ENCODE measurements around the gene LSR. TPM values are rescaled to one million over a fixed set of nuclear protein-coding genes. Genes with fewer than 3 reads are reported as not detected.

LSR gene
- polyA plus RNA-seq, 1 donor (not counting 4 experiments of a cell fraction or from before 2014, with no cell fraction given), result 51.3 TPM

DNA sequence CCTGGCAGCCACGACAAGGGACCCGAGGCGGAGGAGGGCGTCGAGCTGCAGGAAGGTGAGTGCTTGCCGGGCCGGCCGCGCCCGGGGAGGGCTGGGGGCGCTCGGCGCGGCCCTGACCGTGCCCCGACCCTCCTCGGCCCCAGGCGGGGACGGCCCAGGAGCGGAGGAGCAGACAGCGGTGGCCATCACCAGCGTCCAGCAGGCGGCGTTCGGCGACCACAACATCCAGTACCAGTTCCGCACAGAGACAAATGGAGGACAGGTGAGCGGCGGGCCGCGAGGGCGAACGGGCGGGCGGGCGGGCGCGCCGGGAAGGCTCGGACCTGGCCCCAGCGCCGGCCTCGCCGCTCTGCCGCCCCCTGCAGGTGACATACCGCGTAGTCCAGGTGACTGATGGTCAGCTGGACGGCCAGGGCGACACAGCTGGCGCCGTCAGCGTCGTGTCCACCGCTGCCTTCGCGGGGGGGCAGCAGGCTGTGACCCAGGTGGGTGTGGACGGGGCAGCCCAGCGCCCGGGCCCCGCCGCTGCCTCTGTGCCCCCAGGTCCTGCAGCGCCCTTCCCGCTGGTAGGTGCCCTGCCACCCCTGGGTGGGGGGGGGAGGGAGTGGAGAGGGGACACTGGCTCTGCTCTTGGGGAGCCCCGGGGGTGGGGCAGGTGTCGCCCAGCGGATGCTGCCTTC is 20.8 kb downstream of the LSR start:
- peak overlapping the region; percentile 49 for H2AFZ ChIP-seq (ENCODE audit: control insufficient read depth, low read length)
- FAIRE-seq, result no peak
- TF ChIP-seq EZH2 (IDR thresholded peaks at IDR 0.05; ENCODE audit: low read length) (no peak), CTCF (optimal IDR thresholded peaks at IDR 0.05 in 1 of 3, IDR thresholded peaks at IDR 0.05 in 1 of 3, conservative IDR thresholded peaks at IDR 0.05 in 1 of 3; ENCODE audit: extremely low read depth in 1 of 3, insufficient read depth in 2 of 3, low read length in 3 of 3) (peak in 2 of 3 experiments; percentile 61 to 74)

DNA sequence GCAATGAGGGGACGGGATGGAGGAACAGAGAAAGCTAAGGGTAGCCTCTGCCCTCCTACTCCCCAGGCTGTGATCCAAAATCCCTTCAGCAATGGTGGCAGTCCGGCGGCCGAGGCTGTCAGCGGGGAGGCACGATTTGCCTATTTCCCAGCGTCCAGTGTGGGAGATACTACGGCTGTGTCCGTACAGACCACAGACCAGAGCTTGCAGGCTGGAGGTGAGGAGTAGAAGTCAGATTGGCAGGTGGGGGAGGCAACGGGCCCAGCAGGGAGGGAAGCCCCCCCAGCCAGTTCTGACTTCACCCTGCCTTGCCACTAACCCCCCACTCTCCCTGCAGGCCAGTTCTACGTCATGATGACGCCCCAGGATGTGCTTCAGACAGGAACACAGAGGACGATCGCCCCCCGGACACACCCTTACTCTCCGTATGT is 21.6 kb downstream of the LSR start:
- no peak for TF ChIP-seq EZH2 (IDR thresholded peaks at IDR 0.05; ENCODE audit: low read length)
- no peak for TF ChIP-seq CTCF (optimal IDR thresholded peaks at IDR 0.05 in 1 of 3, IDR thresholded peaks at IDR 0.05 in 1 of 3, conservative IDR thresholded peaks at IDR 0.05 in 1 of 3; ENCODE audit: extremely low read depth in 1 of 3, insufficient read depth in 2 of 3, low read length in 3 of 3)
- no peak overlapping the region for H3K9ac ChIP-seq (ENCODE audit: control insufficient read depth, extremely low read depth, insufficient read depth, low read length)
- dilution Hi-C loops (cut with MboI; ENCODE audit: extremely low pct_ligation_motif_present, low sequenced_read_pairs), result no loop called here
- H3K27me3 ChIP-seq (ENCODE audit: control insufficient read depth, extremely low read depth, insufficient read depth, low read length), result no peaks in the 10 kb centered on the region
- H3K36me3 ChIP-seq (ENCODE audit: control insufficient read depth in 2 of 2, extremely low read depth in 1 of 2, insufficient read depth in 2 of 2, low read length in 2 of 2), result peaks cover 22 to 33% of the 10 kb centered on the region in 2 experiments
- no peaks in the 10 kb centered on the region for H3K9me3 ChIP-seq (ENCODE audit: control insufficient read depth, low read depth, low read length)
- H3K79me2 ChIP-seq (ENCODE audit: control insufficient read depth, insufficient read depth, low read length), result peaks cover 17% of the 10 kb centered on the region
- DNase-seq (ENCODE audit: low read depth, low spot score), result no peak
- no peak overlapping the region for H2AFZ ChIP-seq (ENCODE audit: control insufficient read depth, low read length)
- peaks cover 14% of the 10 kb centered on the region for H3K4me1 ChIP-seq (ENCODE audit: control insufficient read depth, extremely low read depth, insufficient read depth, low read length)
- H3K4me2 ChIP-seq (ENCODE audit: control insufficient read depth, extremely low read depth, insufficient read depth, low read depth, low read length), result peak overlapping the region; percentile 60
- no peaks in the 10 kb centered on the region for H4K20me1 ChIP-seq (ENCODE audit: control insufficient read depth, extremely low read depth, insufficient read depth, low read length)
- no peak overlapping the region for H3K27ac ChIP-seq (ENCODE audit: control insufficient read depth, insufficient read depth, low read length)
- peak overlapping the region in 1 of 3 experiments; percentile 49 for H3K4me3 ChIP-seq (ENCODE audit: control insufficient read depth in 2 of 3, extremely low read depth in 1 of 3, insufficient read depth in 2 of 3, low read depth in 1 of 3, low read length in 3 of 3)
- no peak for FAIRE-seq
- no peaks in the 10 kb centered on the region for H3K9me1 ChIP-seq (ENCODE audit: control insufficient read depth, extremely low read depth, insufficient read depth, low read length)

More for the DNA sequence above, 20.8 kb downstream of the LSR start:
- Histone ChIP-seq H3K79me2 (ENCODE audit: control insufficient read depth, insufficient read depth, low read length) (peaks cover 17% of the 10 kb centered on the region), H3K27me3 (ENCODE audit: control insufficient read depth, extremely low read depth, insufficient read depth, low read length) (no peaks in the 10 kb centered on the region), H3K4me2 (ENCODE audit: control insufficient read depth, extremely low read depth, insufficient read depth, low read depth, low read length) (peak overlapping the region; percentile 60), H3K4me1 (ENCODE audit: control insufficient read depth, extremely low read depth, insufficient read depth, low read length) (peaks cover 17% of the 10 kb centered on the region), H3K9me1 (ENCODE audit: control insufficient read depth, extremely low read depth, insufficient read depth, low read length) (no peaks in the 10 kb centered on the region), H3K36me3 (ENCODE audit: control insufficient read depth in 2 of 2, extremely low read depth in 1 of 2, insufficient read depth in 2 of 2, low read length in 2 of 2) (peaks cover 27 to 39% of the 10 kb centered on the region in 2 experiments), H3K27ac (ENCODE audit: control insufficient read depth, insufficient read depth, low read length) (peak overlapping the region; percentile 54), H3K9ac (ENCODE audit: control insufficient read depth, extremely low read depth, insufficient read depth, low read length) (peak overlapping the region; percentile 77), H3K4me3 (ENCODE audit: control insufficient read depth in 2 of 3, extremely low read depth in 1 of 3, insufficient read depth in 2 of 3, low read depth in 1 of 3, low read length in 3 of 3) (peak overlapping the region; percentile 48 to 65 (median 49)), H4K20me1 (ENCODE audit: control insufficient read depth, extremely low read depth, insufficient read depth, low read length) (no peaks in the 10 kb centered on the region), H3K9me3 (ENCODE audit: control insufficient read depth, low read depth, low read length) (no peaks in the 10 kb centered on the region)
- dilution Hi-C loops (cut with MboI; ENCODE audit: extremely low pct_ligation_motif_present, low sequenced_read_pairs), result no loop called here
- DNase-seq (ENCODE audit: low read depth, low spot score), result no peak
